NCI-H146 treated with DMSO at 0.1 percent for 48 hours (cell line): ENCODE measurements around the gene LHB.
"Not testable (repeated sequence)": the region's sequence is repeated elsewhere in the genome, so short reads cannot be mapped to it uniquely, and the experiment has no call there.

Source experiments
- DNase-seq: peaks from one replicate; lab custom pipeline; 2025; ENCODE audit not compliant: unreplicated experiment; lab: John Stamatoyannopoulos, UW

LHB gene

GRCh38 chr19:49038557-49039276, 21.8 kb upstream of the LHB start:
- DNase-seq = not testable (repeated sequence)

GRCh38 chr19:49038111-49038510, 21.2 kb upstream of the LHB start:
- DNase-seq = not testable (repeated sequence)

DNA sequence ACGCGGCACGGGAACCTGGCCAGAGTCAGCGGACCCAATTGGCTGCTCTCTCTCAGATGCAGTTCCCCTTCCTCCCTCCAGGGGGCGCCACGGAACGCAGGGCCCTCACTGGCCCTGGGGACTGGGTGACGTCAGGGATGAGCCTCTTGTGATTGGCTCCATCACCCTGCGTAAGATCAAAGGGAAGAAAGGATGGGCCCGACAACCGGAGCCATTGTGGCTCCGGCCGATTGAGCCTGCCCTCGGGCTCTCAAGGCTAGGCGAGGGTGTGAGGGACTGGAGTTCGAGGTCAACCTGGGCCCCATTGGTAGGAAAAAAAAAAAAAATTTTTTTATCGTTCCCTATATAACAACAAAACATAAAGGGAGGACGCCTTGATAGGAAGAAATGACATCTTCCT, 19.9 kb upstream of the LHB start, which contains the start of gene CGB1:
TSS of gene CGB1 (minus strand) at position 81 of the 400 bp plus-strand sequence. CDS start 184 bp downstream, outside the sequence.
- peak; percentile 31 for DNase-seq

DNA sequence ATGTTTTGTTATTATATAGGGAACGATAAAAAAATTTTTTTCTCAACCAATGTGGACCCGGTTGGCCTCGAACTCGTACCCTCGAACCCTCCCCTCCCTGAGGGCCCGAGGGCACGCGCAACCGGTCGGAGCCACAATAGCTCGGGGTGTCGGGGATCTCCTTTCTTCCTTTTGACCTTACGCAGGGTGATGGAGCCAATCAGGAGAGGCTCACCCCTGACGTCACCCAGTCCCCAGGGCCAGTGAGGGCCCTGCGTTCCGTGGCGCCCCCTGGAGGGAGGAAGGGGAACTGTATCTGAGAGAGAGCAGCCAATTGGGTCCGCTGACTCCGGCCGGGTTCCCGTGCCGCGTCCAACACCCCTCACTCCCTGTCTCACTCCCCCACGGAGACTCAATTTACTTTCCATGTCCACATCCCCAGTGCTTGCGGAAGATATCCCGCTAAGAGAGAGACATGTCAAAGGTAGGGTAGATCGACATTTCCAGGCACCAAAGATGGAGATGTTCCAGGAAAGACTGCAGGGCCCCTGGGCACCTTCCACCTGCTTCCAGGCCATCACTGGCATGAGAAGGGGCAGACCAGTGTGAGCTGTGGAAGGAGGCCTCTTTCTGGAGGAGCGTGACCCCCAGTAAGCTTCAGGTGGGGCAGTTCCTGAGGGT, 14.9 kb upstream of the LHB start, which contains the start of gene CGB2:
TSS of gene CGB2 (plus strand) at position 249 of the 660 bp plus-strand sequence. CDS start at position 455, 206 bp downstream.
- DNase-seq = peak; percentile 45

- DNase-seq = not testable (repeated sequence)
These were observed 13.4 kb upstream of the LHB start for GRCh38 chr19:49030323-49030722.

DNA sequence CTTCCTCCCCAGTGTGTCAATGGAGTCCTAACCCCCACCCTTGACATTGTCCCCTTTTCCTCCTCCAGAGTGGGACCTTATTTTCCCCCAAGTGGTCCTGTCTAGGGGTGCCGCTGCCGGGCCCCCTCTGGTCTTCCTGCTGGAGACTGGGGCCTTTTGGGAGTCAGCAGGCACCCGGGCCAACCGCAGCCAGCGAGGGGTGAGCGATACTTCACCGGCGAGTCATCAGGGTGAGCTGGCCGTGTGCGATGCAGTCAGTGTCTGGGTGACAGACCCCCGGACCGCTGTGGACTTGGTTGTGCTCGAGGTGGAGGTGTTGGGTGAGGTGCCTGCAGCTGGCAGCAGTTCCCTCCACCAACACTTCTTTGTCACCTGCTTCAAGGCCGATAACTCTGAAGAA, 12.9 kb upstream of the LHB start:
- DNase-seq = not testable (repeated sequence)

GRCh38 chr19:49028686-49029085, 11.8 kb upstream of the LHB start:
- DNase-seq = not testable (repeated sequence)

GRCh38 chr19:49025599-49025998, 8.7 kb upstream of the LHB start:
- DNase-seq = not testable (repeated sequence)

GRCh38 chr19:49025088-49025487, 8.2 kb upstream of the LHB start:
- DNase-seq = not testable (repeated sequence)

GRCh38 chr19:49024233-49024632, 7.3 kb upstream of the LHB start, which contains the start of gene CGB3:
CGB3 (minus strand) TSS chr19:49024333; CDS start chr19:49023971, 362 bp downstream.
- not testable (repeated sequence) for DNase-seq

DNA sequence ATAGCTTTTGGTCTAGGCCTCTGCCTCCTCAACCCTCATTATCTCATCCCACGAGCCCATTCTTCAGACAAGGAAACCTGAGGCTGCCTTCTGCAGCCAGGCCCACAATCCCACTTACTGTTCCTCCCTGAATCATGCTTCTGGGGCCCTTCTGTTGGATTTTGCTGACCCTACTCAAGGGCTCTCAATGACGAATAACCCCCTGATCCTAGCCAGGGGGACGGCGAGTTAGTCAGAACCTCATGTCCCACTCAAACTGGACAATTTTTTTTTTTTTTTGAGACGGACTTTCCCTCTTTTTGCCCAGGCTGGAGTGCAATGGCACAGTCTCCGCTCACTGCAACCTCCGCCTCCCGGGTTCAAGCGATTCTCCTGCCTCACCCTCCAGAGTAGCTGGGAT, 5.2 kb upstream of the LHB start:
- DNase-seq = no peak

GRCh38 chr19:49020931-49021895, 4.3 kb upstream of the LHB start:
- no peak for DNase-seq

DNA sequence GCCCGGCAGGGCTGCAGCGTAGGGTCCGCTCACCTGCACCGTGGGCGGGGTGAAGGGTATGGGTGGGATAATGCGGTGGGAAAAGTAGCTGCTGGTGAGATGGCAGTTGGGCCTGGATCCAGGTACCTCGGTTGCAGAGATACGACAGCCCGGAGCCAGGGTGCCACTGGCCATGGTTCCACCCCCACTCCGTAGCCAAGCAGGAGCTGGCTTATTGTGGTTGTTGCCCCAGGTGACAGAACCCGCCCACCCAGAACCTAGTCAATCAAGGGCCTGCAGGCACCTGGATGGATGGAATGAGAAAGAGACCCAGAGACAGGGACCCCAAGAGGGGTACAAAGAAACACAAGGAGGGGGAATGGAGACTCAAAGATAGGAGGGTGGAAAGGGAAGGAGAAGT, 3.5 kb upstream of the LHB start:
- no peak for DNase-seq

DNA sequence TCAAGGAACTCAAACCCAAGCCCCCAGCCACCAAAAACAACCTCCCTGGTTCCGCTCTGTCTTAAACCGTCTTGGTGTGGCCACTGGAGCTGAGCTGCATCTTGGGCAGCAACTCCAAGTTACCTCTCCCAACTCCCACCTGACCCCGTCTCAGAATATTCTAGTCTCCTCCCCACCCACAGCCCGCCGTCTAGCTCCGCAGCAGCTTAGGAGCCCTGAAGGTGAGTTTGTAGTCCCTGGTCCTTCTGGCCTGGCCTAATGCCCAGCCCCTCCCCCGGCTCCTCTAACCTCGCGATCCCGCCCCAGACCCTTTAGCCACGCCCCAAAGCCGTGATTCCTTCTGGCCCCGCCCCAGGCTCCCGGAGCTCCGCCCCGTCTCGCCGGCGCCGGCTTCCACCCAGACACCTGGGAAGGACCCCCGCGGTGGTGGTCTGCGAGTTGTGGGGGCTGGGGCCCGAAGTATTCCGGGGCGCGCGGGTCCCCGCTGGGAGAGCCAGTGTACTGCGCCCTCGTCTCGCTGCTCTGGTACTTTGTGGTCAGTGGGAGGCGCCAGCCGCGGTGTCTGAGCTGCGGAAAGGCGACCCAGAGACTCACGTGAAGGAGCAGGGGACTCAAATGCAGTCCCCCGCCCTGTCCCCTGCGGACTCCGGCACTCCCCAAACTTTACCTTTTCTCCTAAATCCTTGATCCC, 2.5 kb upstream of the LHB start:
- peak; percentile 20 for DNase-seq

GRCh38 chr19:49018388-49019241, 1.7 kb upstream of the LHB start:
- not testable (repeated sequence) for DNase-seq

DNA sequence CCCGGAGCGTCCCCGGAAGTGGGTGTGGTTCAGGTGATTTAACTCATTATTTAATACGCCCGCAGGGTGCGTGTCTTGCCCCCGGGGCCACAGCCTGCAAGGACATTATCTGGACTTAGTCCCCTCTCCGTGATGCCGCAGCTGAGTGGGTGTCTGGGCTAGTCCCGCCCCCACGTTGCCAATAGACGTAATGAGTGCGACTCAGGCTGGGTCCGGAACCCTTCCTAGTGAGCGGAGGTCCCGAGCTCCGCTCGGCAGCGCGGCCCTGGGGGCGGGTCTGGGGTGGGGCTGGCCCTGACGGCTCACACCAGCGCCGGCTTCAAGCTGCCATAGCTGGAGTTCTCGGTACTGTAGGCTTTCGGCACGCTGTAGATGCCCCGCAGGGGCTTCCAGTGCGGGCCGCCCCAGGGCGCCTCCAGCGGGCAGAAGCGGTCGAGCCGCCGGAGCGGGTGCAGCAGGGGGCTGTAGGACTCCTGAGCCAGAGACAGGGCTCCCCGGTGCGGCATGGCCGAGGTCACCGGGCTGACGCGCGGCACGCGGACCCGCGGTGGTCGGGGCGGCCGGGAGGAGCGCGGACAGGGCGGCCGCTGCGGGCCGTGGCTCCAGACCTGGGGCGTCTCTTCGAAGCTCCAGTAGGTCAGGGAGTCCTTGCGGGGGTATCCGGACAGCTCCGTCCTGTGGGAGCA, 918 bp upstream of the LHB start:
- peak; percentile 46 for DNase-seq

GRCh38 chr19:49016067-49016839, 638 bp downstream of the LHB start:
- DNase-seq = no peak

DNA sequence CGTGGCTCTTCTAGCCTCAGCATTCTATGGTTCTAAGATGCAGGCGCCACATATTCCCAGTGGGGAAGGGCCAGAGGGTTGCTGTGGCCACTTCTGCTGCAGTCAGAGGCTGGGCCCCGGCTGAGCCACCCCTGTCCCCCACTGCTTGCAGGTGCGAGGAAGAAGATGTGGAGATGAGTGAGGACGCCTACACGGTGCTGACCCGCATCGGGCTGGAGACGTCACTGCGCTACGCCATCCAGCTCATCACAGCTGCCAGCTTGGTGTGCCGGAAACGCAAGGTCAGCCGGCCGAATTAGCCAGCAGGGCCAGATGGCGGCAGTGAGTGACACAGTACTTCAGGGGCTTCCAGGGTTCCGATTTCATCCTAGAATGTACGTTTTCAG, 2.0 kb downstream of the LHB start:
- DNase-seq = no peak
